ENCODE data around the gene DOCK2.

The DOCK2 gene

GRCh38 chr5:169860585-169860984 lies 223.5 kb downstream of the DOCK2 start:
- Histone ChIP-seq H3K4me3 (ENCODE audit: low read length) (no peak overlapping the region), H3K9ac (ENCODE audit: low read length) (no peak overlapping the region), H3K27ac (ENCODE audit: low read depth, low read length) (no peak overlapping the region), H3K36me3 (ENCODE audit: control insufficient read depth, insufficient read depth, low read length) (no peaks in the 10 kb centered on the region), H3K4me1 (ENCODE audit: control insufficient read depth, insufficient read depth, low read length) (no peaks in the 10 kb centered on the region), H3K27me3 (ENCODE audit: control insufficient read depth, insufficient read depth, low read length) (no peaks in the 10 kb centered on the region)

GRCh38 chr5:169861433-169861832 lies 224.4 kb downstream of the DOCK2 start:
- Histone ChIP-seq H3K4me1 (ENCODE audit: control insufficient read depth, insufficient read depth, low read length) (no peaks in the 10 kb centered on the region), H3K36me3 (ENCODE audit: control insufficient read depth, insufficient read depth, low read length) (no peaks in the 10 kb centered on the region), H3K27me3 (ENCODE audit: control insufficient read depth, insufficient read depth, low read length) (no peaks in the 10 kb centered on the region), H3K27ac (ENCODE audit: low read depth, low read length) (no peak overlapping the region), H3K9ac (ENCODE audit: low read length) (no peak overlapping the region), H3K4me3 (ENCODE audit: low read length) (no peak overlapping the region)

- Histone ChIP-seq H3K9ac (ENCODE audit: low read length) (no peak overlapping the region), H3K4me1 (ENCODE audit: control insufficient read depth, insufficient read depth, low read length) (no peaks in the 10 kb centered on the region), H3K4me3 (ENCODE audit: low read length) (no peak overlapping the region), H3K36me3 (ENCODE audit: control insufficient read depth, insufficient read depth, low read length) (no peaks in the 10 kb centered on the region), H3K27ac (ENCODE audit: low read depth, low read length) (no peak overlapping the region), H3K27me3 (ENCODE audit: control insufficient read depth, insufficient read depth, low read length) (no peaks in the 10 kb centered on the region)
Measured at GRCh38 chr5:169861934-169862333, 224.9 kb downstream of the DOCK2 start.

GRCh38 chr5:169862391-169862811 lies 225.3 kb downstream of the DOCK2 start:
- no peak overlapping the region for H3K27ac ChIP-seq (ENCODE audit: low read depth, low read length)

GRCh38 chr5:169864483-169864882 lies 227.4 kb downstream of the DOCK2 start:
- Histone ChIP-seq H3K4me1 (ENCODE audit: control insufficient read depth, insufficient read depth, low read length) (no peaks in the 10 kb centered on the region), H3K27me3 (ENCODE audit: control insufficient read depth, insufficient read depth, low read length) (no peaks in the 10 kb centered on the region), H3K36me3 (ENCODE audit: control insufficient read depth, insufficient read depth, low read length) (no peaks in the 10 kb centered on the region), H3K4me3 (ENCODE audit: low read length) (no peak overlapping the region), H3K27ac (ENCODE audit: low read depth, low read length) (no peak overlapping the region), H3K9ac (ENCODE audit: low read length) (no peak overlapping the region)

More at GRCh38 chr5:169862391-169862811, 225.3 kb downstream of the DOCK2 start:
- no peaks in the 10 kb centered on the region for H3K36me3 ChIP-seq (ENCODE audit: control insufficient read depth, insufficient read depth, low read length)
- no peak overlapping the region for H3K9ac ChIP-seq (ENCODE audit: low read length)
- no peak overlapping the region for H3K4me3 ChIP-seq (ENCODE audit: low read length)
- H3K4me1 ChIP-seq (ENCODE audit: control insufficient read depth, insufficient read depth, low read length) = no peaks in the 10 kb centered on the region
- no peaks in the 10 kb centered on the region for H3K27me3 ChIP-seq (ENCODE audit: control insufficient read depth, insufficient read depth, low read length)

GRCh38 chr5:169867347-169867746 lies 230.3 kb downstream of the DOCK2 start:
- H3K4me3 ChIP-seq (ENCODE audit: low read length) = no peak overlapping the region
- no peaks in the 10 kb centered on the region for H3K4me1 ChIP-seq (ENCODE audit: control insufficient read depth, insufficient read depth, low read length)
- no peaks in the 10 kb centered on the region for H3K27me3 ChIP-seq (ENCODE audit: control insufficient read depth, insufficient read depth, low read length)
- no peak overlapping the region for H3K27ac ChIP-seq (ENCODE audit: low read depth, low read length)
- no peaks in the 10 kb centered on the region for H3K36me3 ChIP-seq (ENCODE audit: control insufficient read depth, insufficient read depth, low read length)
- no peak overlapping the region for H3K9ac ChIP-seq (ENCODE audit: low read length)

- no peaks in the 10 kb centered on the region for H3K36me3 ChIP-seq (ENCODE audit: control insufficient read depth, insufficient read depth, low read length)
- no peak overlapping the region for H3K4me3 ChIP-seq (ENCODE audit: low read length)
- H3K9ac ChIP-seq (ENCODE audit: low read length) = no peak overlapping the region
- H3K27ac ChIP-seq (ENCODE audit: low read depth, low read length) = no peak overlapping the region
- H3K27me3 ChIP-seq (ENCODE audit: control insufficient read depth, insufficient read depth, low read length) = no peaks in the 10 kb centered on the region
- H3K4me1 ChIP-seq (ENCODE audit: control insufficient read depth, insufficient read depth, low read length) = no peaks in the 10 kb centered on the region
Measured at GRCh38 chr5:169869066-169869465, 232.0 kb downstream of the DOCK2 start.

GRCh38 chr5:169870211-169870610 lies 233.1 kb downstream of the DOCK2 start:
- Histone ChIP-seq H3K9ac (ENCODE audit: low read length) (no peak overlapping the region), H3K27ac (ENCODE audit: low read depth, low read length) (no peak overlapping the region)

GRCh38 chr5:169871826-169872490 lies 234.9 kb downstream of the DOCK2 start:
- Histone ChIP-seq H3K36me3 (ENCODE audit: control insufficient read depth, insufficient read depth, low read length) (no peaks in the 10 kb centered on the region), H3K27ac (ENCODE audit: low read depth, low read length) (no peak overlapping the region)

More at GRCh38 chr5:169870211-169870610, 233.1 kb downstream of the DOCK2 start:
- Histone ChIP-seq H3K4me3 (ENCODE audit: low read length) (no peak overlapping the region), H3K27me3 (ENCODE audit: control insufficient read depth, insufficient read depth, low read length) (no peaks in the 10 kb centered on the region), H3K4me1 (ENCODE audit: control insufficient read depth, insufficient read depth, low read length) (no peaks in the 10 kb centered on the region), H3K36me3 (ENCODE audit: control insufficient read depth, insufficient read depth, low read length) (no peaks in the 10 kb centered on the region)

GRCh38 chr5:169873642-169874041 lies 236.6 kb downstream of the DOCK2 start:
- Histone ChIP-seq H3K36me3 (ENCODE audit: control insufficient read depth, insufficient read depth, low read length) (no peaks in the 10 kb centered on the region), H3K27me3 (ENCODE audit: control insufficient read depth, insufficient read depth, low read length) (no peaks in the 10 kb centered on the region), H3K27ac (ENCODE audit: low read depth, low read length) (no peak overlapping the region), H3K4me3 (ENCODE audit: low read length) (no peak overlapping the region), H3K4me1 (ENCODE audit: control insufficient read depth, insufficient read depth, low read length) (no peaks in the 10 kb centered on the region), H3K9ac (ENCODE audit: low read length) (no peak overlapping the region)

More at GRCh38 chr5:169871826-169872490, 234.9 kb downstream of the DOCK2 start:
- no peaks in the 10 kb centered on the region for H3K4me1 ChIP-seq (ENCODE audit: control insufficient read depth, insufficient read depth, low read length)
- no peaks in the 10 kb centered on the region for H3K27me3 ChIP-seq (ENCODE audit: control insufficient read depth, insufficient read depth, low read length)
- H3K4me3 ChIP-seq (ENCODE audit: low read length) = no peak overlapping the region
- no peak overlapping the region for H3K9ac ChIP-seq (ENCODE audit: low read length)

GRCh38 chr5:169874621-169875020 lies 237.5 kb downstream of the DOCK2 start:
- Histone ChIP-seq H3K4me3 (ENCODE audit: low read length) (no peak overlapping the region), H3K27ac (ENCODE audit: low read depth, low read length) (no peak overlapping the region), H3K4me1 (ENCODE audit: control insufficient read depth, insufficient read depth, low read length) (no peaks in the 10 kb centered on the region), H3K9ac (ENCODE audit: low read length) (no peak overlapping the region), H3K27me3 (ENCODE audit: control insufficient read depth, insufficient read depth, low read length) (no peaks in the 10 kb centered on the region), H3K36me3 (ENCODE audit: control insufficient read depth, insufficient read depth, low read length) (no peaks in the 10 kb centered on the region)

GRCh38 chr5:169875091-169875728 lies 238.1 kb downstream of the DOCK2 start:
- Histone ChIP-seq H3K9ac (ENCODE audit: low read length) (no peak overlapping the region), H3K27ac (ENCODE audit: low read depth, low read length) (no peak overlapping the region), H3K4me3 (ENCODE audit: low read length) (no peak overlapping the region), H3K27me3 (ENCODE audit: control insufficient read depth, insufficient read depth, low read length) (no peaks in the 10 kb centered on the region), H3K36me3 (ENCODE audit: control insufficient read depth, insufficient read depth, low read length) (no peaks in the 10 kb centered on the region), H3K4me1 (ENCODE audit: control insufficient read depth, insufficient read depth, low read length) (no peaks in the 10 kb centered on the region)

- H3K36me3 ChIP-seq (ENCODE audit: control insufficient read depth, insufficient read depth, low read length) = no peaks in the 10 kb centered on the region
- H3K27ac ChIP-seq (ENCODE audit: low read depth, low read length) = no peak overlapping the region
- H3K4me3 ChIP-seq (ENCODE audit: low read length) = no peak overlapping the region
- H3K4me1 ChIP-seq (ENCODE audit: control insufficient read depth, insufficient read depth, low read length) = no peaks in the 10 kb centered on the region
- no peak overlapping the region for H3K9ac ChIP-seq (ENCODE audit: low read length)
- no peaks in the 10 kb centered on the region for H3K27me3 ChIP-seq (ENCODE audit: control insufficient read depth, insufficient read depth, low read length)
Measured at GRCh38 chr5:169875731-169876130, 238.7 kb downstream of the DOCK2 start.

Measured in rectal smooth muscle tissue (tissue), 1 donor.